SK-N-SH (cell line): ENCODE measurements around the gene PPIH. TPM values are rescaled to one million over a fixed set of nuclear protein-coding genes. Genes with fewer than 3 reads are reported as not detected.

ENCODE experiments used
- CTCF ChIA-PET: fragments of 300-600, 350-600 bp; formaldehyde crosslinking; extraction: SDS; loops from one replicate; lab custom pipeline; 2021; lab: Yijun Ruan, JAX
- POLR2A ChIA-PET: fragments of 350-600 bp; sonication (Branson Sonifier 250); formaldehyde crosslinking; extraction: SDS; loops from one replicate; lab custom pipeline; 2020; ENCODE audit warnings: antibody characterized with exemption, inconsistent platforms; lab: Yijun Ruan, JAX
- DNase-seq: peaks from one replicate; pipeline ENCODE4 v3.0.0; 2012
- H2AFZ ChIP-seq: fragments of 200-600 bp; sonication (generic); 2 replicates; pipeline ENCODE4 v1.8.1; 2016; ENCODE audit warnings: antibody characterized with exemption, mild to moderate bottlenecking, low read depth
- H3F3A ChIP-seq: fragments of 200-600 bp; sonication (generic); replicated peaks from 2 replicates; pipeline ENCODE3; 2016; ENCODE audit warnings: antibody characterized with exemption, mild to moderate bottlenecking; ENCODE audit not compliant: insufficient read depth
- H3K27ac ChIP-seq, 2 experiments: fragments of 200-500 bp in 1 of 2; fragments of 200-600 bp in 1 of 2; sonication (Bioruptor generic) in 1 of 2; sonication (generic), shearing (Covaris generic) in 1 of 2; 2 replicates each; pipeline versions ENCODE4 v1.5.1 to v1.6.1; 2014 to 2016; ENCODE audit warnings: low read depth in 2 of 2, inconsistent platforms in 1 of 2, low read length in 1 of 2, mild to moderate bottlenecking in 1 of 2, mixed read lengths in 1 of 2
- H3K27me3 ChIP-seq: fragments of 200-600 bp; sonication (generic), shearing (Covaris generic); 2 replicates; pipeline ENCODE4 v1.6.1; 2016; ENCODE audit warnings: mixed run types; ENCODE audit not compliant: insufficient read depth
- H3K36me3 ChIP-seq, 2 experiments: fragments of 200-500 bp in 1 of 2; fragments of 200-600 bp in 1 of 2; sonication (Bioruptor generic) in 1 of 2; sonication (generic) in 1 of 2; replicated peaks in 1 of 2; 2 replicates each; pipeline versions ENCODE3 to v1.5.1; 2014 to 2016; ENCODE audit warnings: low read length in 1 of 2, mild to moderate bottlenecking in 1 of 2; ENCODE audit not compliant: insufficient read depth in 2 of 2, control insufficient read depth in 1 of 2
- H3K4me1 ChIP-seq, 2 experiments: fragments of 200-500 bp in 1 of 2; fragments of 200-600 bp in 1 of 2; sonication (Bioruptor generic) in 1 of 2; sonication (generic), shearing (Covaris generic) in 1 of 2; 2 replicates each; pipeline versions ENCODE4 v1.5.1 to v1.6.1; 2014 to 2016; ENCODE audit warnings: low read depth in 1 of 2, low read length in 1 of 2, mixed run types in 1 of 2; ENCODE audit not compliant: insufficient read depth in 2 of 2, control insufficient read depth in 1 of 2
- H3K4me2 ChIP-seq: fragments of 200-600 bp; sonication (generic), shearing (Covaris generic); 2 replicates; pipeline ENCODE4 v1.6.1; 2017; ENCODE audit warnings: mixed run types
- H3K4me3 ChIP-seq, 2 experiments: fragments of 200-500 bp in 1 of 2; fragments of 200-600 bp in 1 of 2; sonication (Bioruptor generic) in 1 of 2; sonication (generic), shearing (Covaris generic) in 1 of 2; 2 replicates each; pipeline versions ENCODE4 v1.5.1 to v1.8.1; 2014 to 2016; ENCODE audit warnings: low read depth in 2 of 2, inconsistent platforms in 1 of 2, low read length in 1 of 2, mild to moderate bottlenecking in 1 of 2, mixed read lengths in 1 of 2, moderate library complexity in 1 of 2
- H3K79me2 ChIP-seq: fragments of 200-600 bp; sonication (generic); 2 replicates; pipeline ENCODE4 v1.8.1; 2017; ENCODE audit warnings: mild to moderate bottlenecking; ENCODE audit not compliant: insufficient read depth
- H3K9ac ChIP-seq: fragments of 200-600 bp; sonication (generic); 2 replicates; pipeline ENCODE4 v1.6.1; 2017; ENCODE audit warnings: mixed run types
- H3K9me2 ChIP-seq: fragments of 200-600 bp; sonication (generic); 2 replicates; pipeline ENCODE4 v1.6.1; 2017; ENCODE audit warnings: mixed run types
- H3K9me3 ChIP-seq: fragments of 200-600 bp; sonication (generic); 2 replicates; pipeline ENCODE4 v1.6.1; 2017; ENCODE audit warnings: mixed run types, mild to moderate bottlenecking, moderate library complexity
- H4K20me1 ChIP-seq: fragments of 200-600 bp; sonication (generic); 2 replicates; pipeline ENCODE4 v1.6.1; 2017; ENCODE audit warnings: mild to moderate bottlenecking, mixed run types; ENCODE audit not compliant: insufficient read depth
- EZH2phosphoT487 ChIP-seq: fragments of 200-600 bp; sonication (generic); IDR thresholded peaks from 2 replicates; pipeline ENCODE4 v1.6.1; 2017; ENCODE audit warnings: low read depth, mixed run types, mild to moderate bottlenecking, antibody characterized with exemption, moderate library complexity, borderline replicate concordance
- FOXJ3 ChIP-seq: sonication (generic); formaldehyde crosslinking; IDR thresholded peaks from 2 replicates; pipeline ENCODE4 v1.5.1; 2020; ENCODE audit warnings: mild to moderate bottlenecking, missing genetic modification reagents
- FOXM1 ChIP-seq: IDR thresholded peaks from 2 replicates; pipeline ENCODE4 v1.4.0; 2012; ENCODE audit warnings: low read depth, mild to moderate bottlenecking
- GABPA ChIP-seq: IDR thresholded peaks from 2 replicates; pipeline ENCODE4 v1.4.0; 2012; ENCODE audit warnings: low read depth, mild to moderate bottlenecking
- GATA2 ChIP-seq: sonication (generic); formaldehyde crosslinking; IDR thresholded peaks from 2 replicates; pipeline ENCODE4 v1.5.0; 2020; ENCODE audit warnings: mild to moderate bottlenecking, missing genetic modification reagents
- MEF2A ChIP-seq: IDR thresholded peaks from 2 replicates; pipeline ENCODE4 v1.4.0; 2012; ENCODE audit warnings: low read depth, borderline replicate concordance
- NRF1 ChIP-seq: IDR thresholded peaks from 2 replicates; pipeline ENCODE4 v1.6.1; 2012; ENCODE audit warnings: low read depth, mild to moderate bottlenecking, low read length
- POLR2AphosphoS5 ChIP-seq: IDR thresholded peaks from 2 replicates; pipeline ENCODE4 v1.6.1; 2012; ENCODE audit warnings: low read depth, low read length
- RCOR1 ChIP-seq: fragments of 150-350 bp; IDR thresholded peaks from 2 replicates; pipeline ENCODE4 v1.6.1; 2017; ENCODE audit warnings: antibody characterized with exemption, low read length
- RFX5 ChIP-seq: IDR thresholded peaks from 2 replicates; pipeline ENCODE4 v1.6.1; 2012; ENCODE audit warnings: mild to moderate bottlenecking, improper control_type of control experiment, low read length
- RXRA ChIP-seq: IDR thresholded peaks from 2 replicates; pipeline ENCODE4 v1.4.0; 2012; ENCODE audit warnings: low read depth, mild to moderate bottlenecking, borderline replicate concordance
- SMC3 ChIP-seq: IDR thresholded peaks from 2 replicates; pipeline ENCODE4 v1.6.1; 2012; ENCODE audit warnings: low read depth, low read length, improper control_type of control experiment
- TAF1 ChIP-seq: IDR thresholded peaks from 2 replicates; pipeline ENCODE4 v1.6.1; 2012; ENCODE audit warnings: low read depth, mild to moderate bottlenecking, low read length, moderate library complexity, borderline replicate concordance
- TCF12 ChIP-seq: IDR thresholded peaks from 2 replicates; pipeline ENCODE4 v1.4.0; 2012
- WGBS: methylation state at CpG from one replicate; pipeline ENCODE4 v1.1.6; 2017; ENCODE audit warnings: low lambda C conversion rate; 5-methylcytosine and 5-hydroxymethylcytosine counted together
- polyA plus RNA-seq, 3 experiments: library from polyadenylated mRNA; depleted of rRNA; stranded (reverse); fragments of >200 nt; gene quantifications; 2 replicates each; pipeline ENCODE4 v1.2.3, GENCODE V29; 2012
- TF ChIP-seq, protein P1 (sequence below): IDR thresholded peaks from 2 replicates; pipeline ENCODE4; 2012
- TF ChIP-seq, protein P2 (sequence below): fragments of 150-350 bp; IDR thresholded peaks from 2 replicates; pipeline ENCODE4 v1.6.1; 2017; ENCODE audit warnings: antibody characterized with exemption, low read length, low read depth, borderline replicate concordance
- TF ChIP-seq, protein P3 (sequence below): IDR thresholded peaks from 2 replicates; pipeline ENCODE4 v1.4.0; 2012; ENCODE audit warnings: low read depth, borderline replicate concordance
- TF ChIP-seq, protein P4 (sequence below): fragments of 200-600 bp; sonication (generic); IDR thresholded peaks from 2 replicates; pipeline ENCODE4 v1.6.1; 2017; ENCODE audit warnings: antibody characterized with exemption, mild to moderate bottlenecking, moderate library complexity

The PPIH gene
- polyA plus RNA-seq, 1 of the 3 experiments (the other 2 are of a cell fraction): 89.1 TPM

DNA sequence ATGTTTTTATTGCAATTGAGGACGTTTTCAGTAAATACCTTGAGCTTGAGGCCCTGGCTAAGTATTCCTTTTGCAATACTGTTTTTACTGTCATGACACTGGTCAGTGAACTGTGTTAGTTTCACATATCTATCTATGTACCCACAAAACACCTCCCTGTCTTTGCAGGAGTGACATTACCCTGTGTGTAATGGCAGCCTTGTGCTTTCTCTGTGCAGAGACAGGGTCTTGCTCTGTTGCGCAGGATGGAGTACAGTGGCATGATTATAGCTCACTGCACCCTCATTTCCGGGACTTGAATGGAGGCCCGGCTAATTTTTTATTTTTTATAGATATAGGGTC is 32.9 kb downstream of the PPIH start:
- Histone ChIP-seq H3K9me2 (no peaks in the 10 kb centered on the region), H3K79me2 (peaks cover 100% of the 10 kb centered on the region), H3K4me1 (peaks cover 22 to 26% of the 10 kb centered on the region in 2 experiments; a peak in 3 of 4 replicates), H3K9me3 (no peaks in the 10 kb centered on the region), H3K4me2 (no peak overlapping the region), H3F3A (no peaks in the 10 kb centered on the region), H3K27ac (no peak overlapping the region), H3K36me3 (peaks cover 57 to 70% of the 10 kb centered on the region in 2 experiments), H3K27me3 (no peaks in the 10 kb centered on the region), H3K4me3 (no peak overlapping the region), H2AFZ (no peak overlapping the region), H4K20me1 (peaks cover 100% of the 10 kb centered on the region), H3K9ac (no peak overlapping the region)
- no peak for DNase-seq
- POLR2A ChIA-PET: interaction anchor here (0.6 to 2.1 kb wide), 5 partner anchors 8 to 512 kb away, joined by 3 to 9 read pairs (median 3); partner anchors contain the start of gene YBX1
- WGBS: 82% methylated on average over 4 of the region's 4 CpGs
- TF ChIP-seq SMC3 (no peak), FOXJ3 (CRISPR knock-in tag) (no peak), RCOR1 (no peak), NRF1 (no peak), GATA2 (CRISPR knock-in tag) (no peak), TAF1 (no peak), MEF2A (no peak), RFX5 (no peak), RXRA (no peak)
- TF ChIP-seq, protein P1, sequence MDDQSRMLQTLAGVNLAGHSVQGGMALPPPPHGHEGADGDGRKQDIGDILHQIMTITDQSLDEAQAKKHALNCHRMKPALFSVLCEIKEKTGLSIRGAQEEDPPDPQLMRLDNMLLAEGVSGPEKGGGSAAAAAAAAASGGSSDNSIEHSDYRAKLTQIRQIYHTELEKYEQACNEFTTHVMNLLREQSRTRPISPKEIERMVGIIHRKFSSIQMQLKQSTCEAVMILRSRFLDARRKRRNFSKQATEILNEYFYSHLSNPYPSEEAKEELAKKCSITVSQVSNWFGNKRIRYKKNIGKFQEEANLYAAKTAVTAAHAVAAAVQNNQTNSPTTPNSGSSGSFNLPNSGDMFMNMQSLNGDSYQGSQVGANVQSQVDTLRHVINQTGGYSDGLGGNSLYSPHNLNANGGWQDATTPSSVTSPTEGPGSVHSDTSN: no peak
- CTCF ChIA-PET: interaction anchor here (1.2 kb wide), 1 partner anchor 67 kb away, joined by 5 read pairs; no protein-coding TSS in a partner anchor

DNA sequence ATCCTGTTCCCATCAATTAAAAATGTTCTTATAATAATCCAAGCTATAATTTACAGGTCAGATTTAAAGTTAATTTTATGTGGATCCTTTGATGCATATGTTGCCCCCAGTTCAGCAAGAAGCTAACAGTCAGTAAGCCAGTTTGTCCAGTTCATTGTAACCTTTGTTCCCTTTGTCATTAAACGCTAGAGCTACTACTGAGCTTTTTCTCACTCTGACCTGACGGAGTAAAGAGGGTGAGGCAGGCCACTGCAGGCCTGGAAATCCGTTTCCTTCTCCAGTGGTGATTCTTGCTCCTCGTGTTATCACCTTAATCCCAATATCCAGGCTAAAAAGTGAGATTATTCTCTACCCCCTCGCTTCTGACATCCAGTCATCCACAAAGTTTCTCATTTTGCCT is 34.2 kb downstream of the PPIH start:
- no peaks in the 10 kb centered on the region for H3K9me3 ChIP-seq
- TF ChIP-seq TAF1 (no peak), TCF12 (no peak), POLR2AphosphoS5 (no peak), EZH2phosphoT487 (no peak), NRF1 (no peak), GABPA (no peak), GATA2 (CRISPR knock-in tag) (no peak), FOXJ3 (CRISPR knock-in tag) (no peak), FOXM1 (no peak)
- TF ChIP-seq, protein P2, sequence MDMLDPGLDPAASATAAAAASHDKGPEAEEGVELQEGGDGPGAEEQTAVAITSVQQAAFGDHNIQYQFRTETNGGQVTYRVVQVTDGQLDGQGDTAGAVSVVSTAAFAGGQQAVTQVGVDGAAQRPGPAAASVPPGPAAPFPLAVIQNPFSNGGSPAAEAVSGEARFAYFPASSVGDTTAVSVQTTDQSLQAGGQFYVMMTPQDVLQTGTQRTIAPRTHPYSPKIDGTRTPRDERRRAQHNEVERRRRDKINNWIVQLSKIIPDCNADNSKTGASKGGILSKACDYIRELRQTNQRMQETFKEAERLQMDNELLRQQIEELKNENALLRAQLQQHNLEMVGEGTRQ: no peak
- TF ChIP-seq, protein P1: no peak
- TF ChIP-seq, protein P3, sequence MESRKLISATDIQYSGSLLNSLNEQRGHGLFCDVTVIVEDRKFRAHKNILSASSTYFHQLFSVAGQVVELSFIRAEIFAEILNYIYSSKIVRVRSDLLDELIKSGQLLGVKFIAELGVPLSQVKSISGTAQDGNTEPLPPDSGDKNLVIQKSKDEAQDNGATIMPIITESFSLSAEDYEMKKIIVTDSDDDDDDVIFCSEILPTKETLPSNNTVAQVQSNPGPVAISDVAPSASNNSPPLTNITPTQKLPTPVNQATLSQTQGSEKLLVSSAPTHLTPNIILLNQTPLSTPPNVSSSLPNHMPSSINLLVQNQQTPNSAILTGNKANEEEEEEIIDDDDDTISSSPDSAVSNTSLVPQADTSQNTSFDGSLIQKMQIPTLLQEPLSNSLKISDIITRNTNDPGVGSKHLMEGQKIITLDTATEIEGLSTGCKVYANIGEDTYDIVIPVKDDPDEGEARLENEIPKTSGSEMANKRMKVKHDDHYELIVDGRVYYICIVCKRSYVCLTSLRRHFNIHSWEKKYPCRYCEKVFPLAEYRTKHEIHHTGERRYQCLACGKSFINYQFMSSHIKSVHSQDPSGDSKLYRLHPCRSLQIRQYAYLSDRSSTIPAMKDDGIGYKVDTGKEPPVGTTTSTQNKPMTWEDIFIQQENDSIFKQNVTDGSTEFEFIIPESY: no peak
- TF ChIP-seq, protein P4, sequence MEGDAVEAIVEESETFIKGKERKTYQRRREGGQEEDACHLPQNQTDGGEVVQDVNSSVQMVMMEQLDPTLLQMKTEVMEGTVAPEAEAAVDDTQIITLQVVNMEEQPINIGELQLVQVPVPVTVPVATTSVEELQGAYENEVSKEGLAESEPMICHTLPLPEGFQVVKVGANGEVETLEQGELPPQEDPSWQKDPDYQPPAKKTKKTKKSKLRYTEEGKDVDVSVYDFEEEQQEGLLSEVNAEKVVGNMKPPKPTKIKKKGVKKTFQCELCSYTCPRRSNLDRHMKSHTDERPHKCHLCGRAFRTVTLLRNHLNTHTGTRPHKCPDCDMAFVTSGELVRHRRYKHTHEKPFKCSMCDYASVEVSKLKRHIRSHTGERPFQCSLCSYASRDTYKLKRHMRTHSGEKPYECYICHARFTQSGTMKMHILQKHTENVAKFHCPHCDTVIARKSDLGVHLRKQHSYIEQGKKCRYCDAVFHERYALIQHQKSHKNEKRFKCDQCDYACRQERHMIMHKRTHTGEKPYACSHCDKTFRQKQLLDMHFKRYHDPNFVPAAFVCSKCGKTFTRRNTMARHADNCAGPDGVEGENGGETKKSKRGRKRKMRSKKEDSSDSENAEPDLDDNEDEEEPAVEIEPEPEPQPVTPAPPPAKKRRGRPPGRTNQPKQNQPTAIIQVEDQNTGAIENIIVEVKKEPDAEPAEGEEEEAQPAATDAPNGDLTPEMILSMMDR: no peak
- peaks cover 64 to 74% of the 10 kb centered on the region in 2 experiments for H3K36me3 ChIP-seq
- H3K9ac ChIP-seq: no peak overlapping the region
- H3K79me2 ChIP-seq: peaks cover 100% of the 10 kb centered on the region
- no peak overlapping the region for H3K4me2 ChIP-seq
- no peaks in the 10 kb centered on the region for H3K27me3 ChIP-seq
- 47% methylated on average over 5 of the region's 5 CpGs for WGBS
- peaks cover 90% of the 10 kb centered on the region for H4K20me1 ChIP-seq
- no peak overlapping the region for H3K4me3 ChIP-seq
- H3K9me2 ChIP-seq: no peaks in the 10 kb centered on the region
- ChIA-PET POLR2A (interaction anchor here (2.1 kb wide), 1 partner anchor 10 kb away, joined by 9 read pairs; the partner anchor contains the start of gene YBX1), CTCF (interaction anchor here (1.0 kb wide), 1 partner anchor 10 kb away, joined by 3 read pairs; no protein-coding TSS in a partner anchor)
- peaks cover 18 to 26% of the 10 kb centered on the region in 2 experiments; a peak in 3 of 4 replicates for H3K4me1 ChIP-seq
- H2AFZ ChIP-seq: no peak overlapping the region
- no peak for DNase-seq
- no peak overlapping the region for H3K27ac ChIP-seq
- H3F3A ChIP-seq: no peaks in the 10 kb centered on the region
